Astrocyte (in vitro differentiated cells and primary cell): Measurements from ENCODE around the gene THSD8. TPM values are rescaled to one million over a fixed set of nuclear protein-coding genes. Genes with fewer than 3 reads are reported as not detected.

Experiments used
- DNase-seq: peaks from one replicate; pipeline ENCODE4 v3.0.0-alpha.2; 2010; ENCODE audit warnings: low read depth
- FAIRE-seq: peaks from 2 replicates; lab custom pipeline; 2011; peaks lifted over from hg19 to GRCh38; lab: Jason Lieb, UNC
- H2AFZ ChIP-seq: 2 replicates; pipeline ENCODE4 v1.6.0; 2012; ENCODE audit warnings: low read depth, low read length, inconsistent platforms
- H3K27ac ChIP-seq: 2 replicates; pipeline ENCODE4 v1.5.1; 2011; ENCODE audit warnings: low read depth, low read length, inconsistent platforms
- H3K27me3 ChIP-seq: 2 replicates; pipeline ENCODE4 v1.6.0; 2011; ENCODE audit warnings: low read length, inconsistent platforms; ENCODE audit not compliant: insufficient read depth
- H3K36me3 ChIP-seq: 2 replicates; pipeline ENCODE4 v1.5.1; 2011; ENCODE audit warnings: low read length, inconsistent platforms; ENCODE audit not compliant: insufficient read depth
- H3K4me1 ChIP-seq: 2 replicates; pipeline ENCODE4 v1.5.1; 2011; ENCODE audit warnings: low read length, inconsistent platforms; ENCODE audit not compliant: insufficient read depth
- H3K4me2 ChIP-seq: 2 replicates; pipeline ENCODE4 v1.6.0; 2012; ENCODE audit warnings: low read length, inconsistent platforms
- H3K4me3 ChIP-seq: 2 replicates; pipeline ENCODE4 v1.5.1; 2011; ENCODE audit warnings: low read depth, mild to moderate bottlenecking, low read length, inconsistent platforms; ENCODE audit not compliant: insufficient read depth
- H3K79me2 ChIP-seq: 2 replicates; pipeline ENCODE4 v1.6.0; 2012; ENCODE audit warnings: mild to moderate bottlenecking, low read length, inconsistent platforms; ENCODE audit not compliant: insufficient read depth
- H3K9ac ChIP-seq: 2 replicates; pipeline ENCODE4 v1.6.0; 2012; ENCODE audit warnings: mild to moderate bottlenecking, low read length, inconsistent platforms
- H3K9me3 ChIP-seq: 2 replicates; pipeline ENCODE4 v1.5.1; 2012; ENCODE audit warnings: low read depth, mild to moderate bottlenecking, low read length, inconsistent platforms; ENCODE audit not compliant: insufficient read depth
- H4K20me1 ChIP-seq: 2 replicates; pipeline ENCODE4 v1.6.0; 2012; ENCODE audit warnings: low read length, inconsistent platforms; ENCODE audit not compliant: insufficient read depth
- H3K27ac Mint-ChIP-seq: one replicate; pipeline ENCODE4 v1.8.0; 2021; ENCODE audit warnings: mild to moderate bottlenecking, mixed read lengths; ENCODE audit not compliant: unreplicated experiment
- H3K27me3 Mint-ChIP-seq: one replicate; pipeline ENCODE4 v1.8.0; 2021; ENCODE audit warnings: low read depth, mixed read lengths; ENCODE audit not compliant: unreplicated experiment
- H3K36me3 Mint-ChIP-seq: one replicate; pipeline ENCODE4 v1.8.0; 2021; ENCODE audit warnings: low read depth, mixed read lengths; ENCODE audit not compliant: unreplicated experiment
- H3K4me1 Mint-ChIP-seq: one replicate; pipeline ENCODE4 v1.8.0; 2021; ENCODE audit warnings: low read depth, mixed read lengths; ENCODE audit not compliant: unreplicated experiment
- H3K4me3 Mint-ChIP-seq: one replicate; pipeline ENCODE4 v1.8.0; 2021; ENCODE audit warnings: mild to moderate bottlenecking, moderate library complexity, mixed read lengths; ENCODE audit not compliant: unreplicated experiment
- H3K9me3 Mint-ChIP-seq: one replicate; pipeline ENCODE4 v1.8.0; 2021; ENCODE audit warnings: mild to moderate bottlenecking, mixed read lengths; ENCODE audit not compliant: unreplicated experiment
- CTCF ChIP-seq: IDR thresholded peaks from 2 replicates; pipeline ENCODE4 v1.5.1; 2011; ENCODE audit warnings: low read depth, mild to moderate bottlenecking, inconsistent platforms, low read length, moderate library complexity; ENCODE audit not compliant: insufficient read depth
- EZH2 ChIP-seq: IDR thresholded peaks from 2 replicates; pipeline ENCODE4 v1.6.1; 2012; ENCODE audit warnings: mild to moderate bottlenecking, low read length, inconsistent platforms; ENCODE audit not compliant: insufficient read depth
- total RNA-seq: library from RNA; stranded (reverse); gene quantifications from 2 replicates; pipeline ENCODE4 v1.2.1, GENCODE V29; 2021

The THSD8 gene
- total RNA-seq, 1 donor from 2014 or later = 3.6 TPM

GRCh38 chr19:12790628-12791344 lies 11.1 kb upstream of the THSD8 start:
- Histone ChIP-seq H2AFZ (peak overlapping the region; percentile 58), H3K9me3 (no peaks in the 10 kb centered on the region), H3K36me3 (no peaks in the 10 kb centered on the region), H4K20me1 (peaks cover 19% of the 10 kb centered on the region), H3K9ac (peak overlapping the region; percentile 94), H3K4me1 (peaks cover 36% of the 10 kb centered on the region), H3K27me3 (no peaks in the 10 kb centered on the region), H3K79me2 (peaks cover 21% of the 10 kb centered on the region), H3K4me2 (peak overlapping the region; percentile 91), H3K4me3 (peak overlapping the region; percentile 51), H3K27ac (peak overlapping the region; percentile 54)
- H3K36me3 Mint-ChIP-seq = no peaks in the 10 kb centered on the region
- peaks cover 23% of the 10 kb centered on the region for H3K4me1 Mint-ChIP-seq
- peak overlapping the region; percentile 85 for H3K4me3 Mint-ChIP-seq
- no peaks in the 10 kb centered on the region for H3K27me3 Mint-ChIP-seq
- TF ChIP-seq EZH2 (no peak), CTCF (no peak)
- FAIRE-seq (no peak), DNase-seq (no peak)
- peak overlapping the region; percentile 96 for H3K27ac Mint-ChIP-seq
- H3K9me3 Mint-ChIP-seq = no peaks in the 10 kb centered on the region

GRCh38 chr19:12791345-12792050 lies 10.4 kb upstream of the THSD8 start, which contains the start of gene JUNB:
Gene JUNB, plus strand, starts transcription at chr19:12791486. Its CDS starts 286 bp downstream, at chr19:12791772.
- TF ChIP-seq CTCF (no peak), EZH2 (no peak)
- H3K9ac ChIP-seq = peak within 1 kb of the TSS; percentile 94
- Mint-ChIP-seq H3K4me1 (peaks cover 30% of the 10 kb centered on the region), H3K9me3 (no peaks in the 10 kb centered on the region), H3K27me3 (no peaks in the 10 kb centered on the region), H3K36me3 (no peaks in the 10 kb centered on the region), H3K27ac (peak within 1 kb of the TSS; percentile 96), H3K4me3 (peak within 1 kb of the TSS; percentile 93)
- peak within 1 kb of the TSS; percentile 91 for H3K4me2 ChIP-seq
- peak within 1 kb of the TSS; percentile 90 for H3K27ac ChIP-seq
- peak within 1 kb of the TSS; percentile 58 for H2AFZ ChIP-seq
- peaks cover 19% of the 10 kb centered on the region for H4K20me1 ChIP-seq
- FAIRE-seq (no peak), DNase-seq (peak; percentile 88)
- peak within 1 kb of the TSS; percentile 92 for H3K4me3 ChIP-seq
- H3K79me2 ChIP-seq = peaks cover 21% of the 10 kb centered on the region
- H3K4me1 ChIP-seq = peaks cover 38% of the 10 kb centered on the region
- no peaks in the 10 kb centered on the region for H3K27me3 ChIP-seq
- H3K9me3 ChIP-seq = no peaks in the 10 kb centered on the region
- no peaks in the 10 kb centered on the region for H3K36me3 ChIP-seq
